Measurements from ENCODE around the gene TGFBR3.

TGFBR3 gene

DNA sequence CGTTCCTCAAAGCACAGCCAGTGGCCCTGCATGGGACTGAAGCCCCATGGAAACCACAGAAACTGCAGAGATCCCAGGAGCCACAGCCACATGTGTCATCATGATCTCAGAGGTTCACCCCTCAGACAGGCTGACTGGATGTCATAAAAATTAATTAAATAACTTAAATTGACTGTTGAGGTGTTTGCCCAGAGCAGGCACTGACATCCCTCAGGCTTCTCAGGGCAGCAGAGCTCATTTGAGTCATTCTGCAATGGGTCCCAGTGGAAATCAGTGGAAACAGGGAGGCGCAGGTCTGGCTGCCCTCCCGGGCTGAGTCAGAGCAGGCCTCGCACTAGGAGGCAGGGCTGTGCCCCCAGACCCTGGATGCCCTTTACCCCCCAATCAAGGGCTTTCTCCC lies 250.2 kb downstream of the TGFBR3 start:
- no peak for DNase-seq (ENCODE audit: low spot score)

DNA sequence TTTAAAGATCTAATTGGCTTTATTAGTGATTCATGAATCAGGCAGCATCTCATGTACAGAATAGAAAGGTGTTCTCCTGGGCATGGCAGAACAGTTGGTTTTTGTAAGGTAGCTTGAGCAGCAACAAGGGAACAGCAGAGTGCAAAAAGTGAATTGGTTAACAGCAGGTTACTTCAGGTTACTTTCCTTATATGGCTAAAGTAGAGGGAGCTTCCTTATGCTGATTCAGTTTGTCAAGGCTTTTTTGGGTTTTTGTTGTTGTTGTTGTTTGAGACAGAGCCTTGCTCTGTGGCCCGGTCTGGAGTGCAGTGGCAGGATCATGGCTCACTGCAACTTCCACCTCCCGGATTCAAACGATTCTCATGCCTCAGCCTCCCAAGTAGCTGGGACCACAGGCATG lies 252.5 kb downstream of the TGFBR3 start:
- no peak for DNase-seq (ENCODE audit: low spot score)

DNA sequence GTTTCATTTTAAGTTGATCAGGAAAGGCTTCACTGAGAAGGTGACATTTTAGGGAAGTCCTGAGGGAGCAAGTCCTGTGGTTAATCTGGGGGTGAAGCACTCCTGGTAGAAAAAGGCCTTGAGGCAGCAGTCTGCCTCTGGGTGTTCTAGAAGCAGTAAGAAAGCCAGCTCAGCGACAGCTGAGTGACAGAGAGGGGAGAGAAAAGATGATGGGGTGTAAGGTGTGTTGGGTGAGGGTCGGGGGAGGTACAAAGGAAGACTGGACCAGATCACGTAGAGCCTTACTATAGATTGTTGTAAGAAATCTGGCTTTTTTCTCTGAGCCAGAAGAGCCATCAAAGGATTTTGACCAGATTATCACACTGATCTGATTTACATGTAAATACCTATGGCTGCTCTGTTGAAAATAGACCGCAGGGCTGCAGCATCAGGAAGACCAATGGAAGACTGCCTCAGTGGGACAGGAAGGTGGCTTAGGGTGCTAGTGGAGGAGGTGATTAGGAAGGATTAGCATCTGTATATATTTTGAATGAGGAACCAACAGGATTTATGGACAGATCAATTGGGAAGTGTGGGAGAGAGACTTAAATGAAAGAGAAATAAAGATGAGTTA lies 254.1 kb downstream of the TGFBR3 start:
- DNase-seq (ENCODE audit: low spot score), result no peak

DNA sequence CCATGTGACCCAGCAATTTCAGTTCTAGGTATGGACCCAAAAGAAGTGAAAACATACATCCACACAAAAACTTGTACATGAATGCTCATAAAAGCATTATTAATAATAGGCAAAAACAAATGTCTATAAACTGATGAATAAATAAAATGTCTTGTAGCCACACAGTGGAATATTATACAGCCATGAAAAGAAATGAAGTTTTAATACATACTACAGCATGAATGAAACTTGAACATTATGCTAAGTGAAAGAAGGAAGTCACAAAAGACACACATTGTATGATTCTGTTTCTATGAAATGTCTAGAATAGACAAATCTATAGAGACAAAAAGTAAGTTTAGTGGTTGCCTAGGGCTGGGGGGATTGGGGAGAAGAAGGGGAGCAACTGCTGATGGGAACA lies 255.1 kb downstream of the TGFBR3 start:
- no peak for DNase-seq (ENCODE audit: low spot score)

Data from putamen (tissue), 1 donor.